Measurements from ENCODE around the gene TMBIM4. TPM values are rescaled to one million over a fixed set of nuclear protein-coding genes. Genes with fewer than 3 reads are reported as not detected.

The TMBIM4 gene
- total RNA-seq, 2 donors from 2014 or later = 242 to 337 TPM

DNA sequence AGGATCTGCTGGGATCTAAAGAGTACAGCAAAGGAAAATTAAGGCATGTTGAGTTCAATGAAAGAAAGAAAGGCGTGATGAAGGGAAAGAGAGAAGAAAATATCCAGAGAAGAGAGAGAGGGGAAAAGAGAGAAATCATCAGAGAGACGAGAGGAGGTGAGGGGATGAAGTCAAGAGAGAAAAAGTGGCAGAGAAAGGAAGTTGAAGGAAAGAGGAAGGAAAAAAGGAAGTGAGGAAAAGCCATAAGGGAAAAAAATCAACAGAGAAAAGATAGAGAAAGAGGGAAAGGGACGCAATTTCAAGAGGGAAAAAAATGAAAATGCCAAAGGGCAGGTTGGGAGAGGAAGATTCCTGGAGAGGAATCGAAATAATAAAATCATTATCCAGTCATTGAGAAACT lies 79.6 kb downstream of the TMBIM4 start:
- Histone ChIP-seq H3K27me3 (replicated peaks; ENCODE audit: insufficient read depth) (no peaks in the 10 kb centered on the region), H3K4me1 (replicated peaks) (no peaks in the 10 kb centered on the region), H3K9me3 (no peaks in the 10 kb centered on the region), H3K27ac (no peak overlapping the region), H3K36me3 (no peaks in the 10 kb centered on the region), H3K4me3 (no peak overlapping the region)
- DNase-seq (ENCODE audit: low spot score) = no peak
- intact Hi-C loops (cut with DNase I) = no loop called here
- TF ChIP-seq, protein P1, sequence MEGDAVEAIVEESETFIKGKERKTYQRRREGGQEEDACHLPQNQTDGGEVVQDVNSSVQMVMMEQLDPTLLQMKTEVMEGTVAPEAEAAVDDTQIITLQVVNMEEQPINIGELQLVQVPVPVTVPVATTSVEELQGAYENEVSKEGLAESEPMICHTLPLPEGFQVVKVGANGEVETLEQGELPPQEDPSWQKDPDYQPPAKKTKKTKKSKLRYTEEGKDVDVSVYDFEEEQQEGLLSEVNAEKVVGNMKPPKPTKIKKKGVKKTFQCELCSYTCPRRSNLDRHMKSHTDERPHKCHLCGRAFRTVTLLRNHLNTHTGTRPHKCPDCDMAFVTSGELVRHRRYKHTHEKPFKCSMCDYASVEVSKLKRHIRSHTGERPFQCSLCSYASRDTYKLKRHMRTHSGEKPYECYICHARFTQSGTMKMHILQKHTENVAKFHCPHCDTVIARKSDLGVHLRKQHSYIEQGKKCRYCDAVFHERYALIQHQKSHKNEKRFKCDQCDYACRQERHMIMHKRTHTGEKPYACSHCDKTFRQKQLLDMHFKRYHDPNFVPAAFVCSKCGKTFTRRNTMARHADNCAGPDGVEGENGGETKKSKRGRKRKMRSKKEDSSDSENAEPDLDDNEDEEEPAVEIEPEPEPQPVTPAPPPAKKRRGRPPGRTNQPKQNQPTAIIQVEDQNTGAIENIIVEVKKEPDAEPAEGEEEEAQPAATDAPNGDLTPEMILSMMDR (IDR thresholded peaks at IDR 0.05) = no peak
- TF ChIP-seq POLR2AphosphoS5 (IDR thresholded peaks at IDR 0.05) (no peak), POLR2A (IDR thresholded peaks at IDR 0.05) (no peak)
- 84% methylated on average over 4 of the region's 4 CpGs for WGBS

DNA sequence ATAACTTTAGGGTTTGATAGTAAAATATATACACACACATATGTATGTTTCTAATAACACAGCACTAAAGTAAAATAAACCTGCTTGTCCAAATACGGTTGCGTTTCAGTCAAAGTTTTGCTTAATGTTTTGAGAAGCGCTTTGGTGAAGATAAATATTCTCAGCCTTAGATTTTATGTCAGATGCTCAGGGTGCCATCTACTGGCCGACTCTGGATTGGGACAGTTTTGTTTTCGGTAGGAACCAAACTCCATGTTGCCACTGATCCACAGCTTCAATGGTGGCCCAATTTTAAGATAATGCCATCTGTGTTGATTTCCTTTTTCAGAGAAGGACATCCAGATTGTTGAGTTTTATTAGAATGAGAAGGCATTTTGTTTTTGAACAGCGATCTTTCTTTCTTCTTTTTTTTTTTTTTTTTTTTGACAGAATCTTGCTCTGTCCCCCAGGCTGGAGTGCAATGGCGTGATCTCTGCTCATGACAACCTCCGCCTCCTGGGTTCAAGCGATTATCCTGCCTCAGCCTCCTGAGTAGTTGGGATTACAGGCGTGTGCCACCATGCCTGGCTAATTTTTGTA lies 82.3 kb downstream of the TMBIM4 start:
- Histone ChIP-seq H3K9me3 (no peaks in the 10 kb centered on the region), H3K27me3 (replicated peaks; ENCODE audit: insufficient read depth) (no peaks in the 10 kb centered on the region), H3K4me1 (replicated peaks) (no peaks in the 10 kb centered on the region), H3K4me3 (no peak overlapping the region), H3K27ac (no peak overlapping the region), H3K36me3 (no peaks in the 10 kb centered on the region)
- peak; percentile 54 for DNase-seq (ENCODE audit: low spot score)
- intact Hi-C loops (cut with DNase I) = loop anchor here (5.0 kb wide), 2 partner anchors 530 to 1190 kb away; no protein-coding TSS in a partner anchor
- TF ChIP-seq POLR2A (IDR thresholded peaks at IDR 0.05) (no peak), POLR2AphosphoS5 (IDR thresholded peaks at IDR 0.05) (no peak)
- TF ChIP-seq, protein P1 (IDR thresholded peaks at IDR 0.05) = peak in 3 of 4 experiments; percentile 47 to 62 (median 60)
- WGBS = 30% methylated on average over 10 of the region's 10 CpGs

DNA sequence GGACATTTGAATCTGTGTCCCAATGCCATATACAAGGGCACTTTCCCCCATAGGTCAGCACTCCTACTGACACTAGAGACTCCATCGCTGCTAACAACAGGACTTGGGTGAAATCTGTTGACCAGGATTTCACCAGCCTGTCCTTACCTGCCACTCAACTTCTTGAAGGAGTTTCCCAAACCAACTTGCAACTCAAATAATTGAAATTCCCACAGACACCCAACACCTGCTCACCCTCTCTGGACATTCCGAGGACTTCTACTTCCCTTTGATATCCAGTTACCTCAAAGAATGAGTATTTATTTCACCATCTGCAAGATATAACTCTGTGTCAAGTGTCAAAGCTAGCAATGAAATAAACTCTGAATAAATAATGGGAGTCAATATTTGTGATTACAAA lies 83.8 kb downstream of the TMBIM4 start:
- no peaks in the 10 kb centered on the region for H3K4me1 ChIP-seq (replicated peaks)
- H3K9me3 ChIP-seq = no peaks in the 10 kb centered on the region
- no peak overlapping the region for H3K4me3 ChIP-seq
- DNase-seq (ENCODE audit: low spot score) = no peak
- no peaks in the 10 kb centered on the region for H3K36me3 ChIP-seq
- no peak overlapping the region for H3K27ac ChIP-seq
- intact Hi-C loops (cut with DNase I) = loop anchor here (5.0 kb wide), 2 partner anchors 529 to 1189 kb away; no protein-coding TSS in a partner anchor
- TF ChIP-seq POLR2AphosphoS5 (IDR thresholded peaks at IDR 0.05) = no peak
- TF ChIP-seq, protein P1 (IDR thresholded peaks at IDR 0.05) = no peak
- no peak for TF ChIP-seq POLR2A (IDR thresholded peaks at IDR 0.05)
- H3K27me3 ChIP-seq (replicated peaks; ENCODE audit: insufficient read depth) = no peaks in the 10 kb centered on the region
- WGBS = 81% methylated on average over 2 of the region's 2 CpGs

Other genes with a start within 250 kb of the TMBIM4 start
- 10 to 100 TPM; 11.0 to 17.6 TPM for gene LLPH, start 39.2 kb downstream of the TMBIM4 start, total RNA-seq
- gene IRAK3, start 19.2 kb upstream of the TMBIM4 start, total RNA-seq = 1 to 10 TPM; 4.5 to 9.5 TPM
- gene HELB, start 132.5 kb upstream of the TMBIM4 start, total RNA-seq = 1 to 10 TPM; 2.7 to 4.1 TPM

Measured in prostate gland (tissue), 2 donors.